LNCAP (cell line): ENCODE results near the gene ESPNL.

Experiments
- TF ChIP-seq, protein P1 (sequence below): fragments of 450-650 bp; IDR thresholded peaks from 2 replicates; pipeline ENCODE4 v1.5.1; 2017; ENCODE audit warnings: mild to moderate bottlenecking

ESPNL gene

DNA sequence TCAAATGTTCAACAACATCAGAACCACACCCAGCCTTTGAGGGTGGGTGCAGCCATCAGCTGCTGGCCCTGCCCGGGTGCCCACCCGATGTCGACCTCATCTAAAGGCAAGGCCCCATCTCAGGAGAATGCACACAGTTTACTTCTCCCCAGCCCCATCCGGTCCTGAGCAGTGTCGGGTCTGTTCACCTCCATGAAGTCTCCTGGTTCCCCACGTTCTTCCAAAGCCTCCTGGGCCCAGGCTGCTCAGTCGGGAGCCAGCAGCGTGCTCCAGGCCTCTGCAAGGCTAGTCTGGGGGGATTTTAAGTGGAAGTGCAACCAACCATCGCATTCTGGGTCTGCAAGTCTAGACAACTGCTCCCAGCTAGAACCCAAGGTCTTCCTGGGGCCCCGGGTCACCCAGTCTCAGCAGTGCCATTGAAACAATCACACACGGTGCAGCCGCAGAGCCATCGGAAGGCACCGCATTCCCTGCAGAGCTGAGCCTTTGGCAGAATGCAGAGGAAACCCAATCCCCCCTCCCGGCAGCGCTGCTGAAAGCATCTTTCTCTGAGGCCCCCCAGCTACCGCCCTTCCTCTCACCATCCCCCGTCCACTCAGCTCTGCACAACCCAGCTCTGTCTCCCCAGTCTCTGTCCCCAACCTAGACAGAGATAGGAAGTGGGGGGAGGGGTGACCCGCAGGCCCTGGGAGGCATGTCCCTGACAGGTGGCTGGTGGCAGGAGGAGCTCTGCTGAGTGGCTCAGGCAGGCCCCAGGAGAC lies 8.5 kb downstream of the ESPNL start:
- TF ChIP-seq, protein P1, sequence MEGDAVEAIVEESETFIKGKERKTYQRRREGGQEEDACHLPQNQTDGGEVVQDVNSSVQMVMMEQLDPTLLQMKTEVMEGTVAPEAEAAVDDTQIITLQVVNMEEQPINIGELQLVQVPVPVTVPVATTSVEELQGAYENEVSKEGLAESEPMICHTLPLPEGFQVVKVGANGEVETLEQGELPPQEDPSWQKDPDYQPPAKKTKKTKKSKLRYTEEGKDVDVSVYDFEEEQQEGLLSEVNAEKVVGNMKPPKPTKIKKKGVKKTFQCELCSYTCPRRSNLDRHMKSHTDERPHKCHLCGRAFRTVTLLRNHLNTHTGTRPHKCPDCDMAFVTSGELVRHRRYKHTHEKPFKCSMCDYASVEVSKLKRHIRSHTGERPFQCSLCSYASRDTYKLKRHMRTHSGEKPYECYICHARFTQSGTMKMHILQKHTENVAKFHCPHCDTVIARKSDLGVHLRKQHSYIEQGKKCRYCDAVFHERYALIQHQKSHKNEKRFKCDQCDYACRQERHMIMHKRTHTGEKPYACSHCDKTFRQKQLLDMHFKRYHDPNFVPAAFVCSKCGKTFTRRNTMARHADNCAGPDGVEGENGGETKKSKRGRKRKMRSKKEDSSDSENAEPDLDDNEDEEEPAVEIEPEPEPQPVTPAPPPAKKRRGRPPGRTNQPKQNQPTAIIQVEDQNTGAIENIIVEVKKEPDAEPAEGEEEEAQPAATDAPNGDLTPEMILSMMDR, result no peak

DNA sequence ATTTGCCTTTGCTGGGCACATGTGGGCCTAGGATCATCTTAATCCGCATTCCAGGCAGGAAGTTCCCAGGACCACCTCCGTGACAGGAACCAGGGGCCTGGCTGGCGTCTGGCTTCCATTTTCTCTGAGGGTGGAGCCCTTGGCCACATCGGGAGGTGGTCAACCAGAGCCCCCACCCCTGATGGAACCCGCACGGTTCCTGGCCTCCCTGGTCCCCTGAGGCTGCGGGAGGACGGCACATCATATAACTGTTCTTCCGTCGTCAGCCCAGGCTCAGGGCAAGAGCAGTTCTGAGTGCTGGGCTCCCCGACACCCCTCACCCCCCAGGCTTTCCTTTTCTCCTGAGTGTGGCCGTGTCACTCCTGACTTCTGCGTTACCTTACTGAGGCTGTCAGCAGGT lies 13.5 kb downstream of the ESPNL start:
- TF ChIP-seq, protein P1, result no peak

DNA sequence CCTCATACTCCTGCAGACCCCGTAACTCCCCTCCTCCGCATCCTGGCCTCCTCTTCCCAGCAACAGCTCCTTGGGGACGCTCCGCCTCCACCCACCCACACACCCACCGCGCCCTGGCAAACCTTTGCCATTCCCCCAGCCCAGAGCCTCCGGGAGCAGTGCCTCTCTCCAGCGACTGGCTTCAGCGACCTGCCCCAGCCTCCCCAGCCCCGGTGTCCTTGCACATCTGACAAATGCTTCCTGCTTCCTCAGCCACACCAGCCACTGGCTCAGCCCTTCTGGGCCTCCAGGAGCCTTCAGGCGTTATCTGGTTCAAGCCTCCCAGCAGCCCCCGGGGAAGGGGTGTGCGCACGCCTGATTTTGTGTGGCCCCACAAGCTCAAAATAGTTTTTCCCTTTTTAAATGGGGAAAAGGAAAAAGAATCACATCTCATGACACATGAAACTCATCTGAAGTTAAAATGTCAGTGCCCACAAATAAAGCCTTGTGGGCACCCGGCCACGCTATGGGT lies 14.2 kb downstream of the ESPNL start:
- TF ChIP-seq, protein P1, result no peak

DNA sequence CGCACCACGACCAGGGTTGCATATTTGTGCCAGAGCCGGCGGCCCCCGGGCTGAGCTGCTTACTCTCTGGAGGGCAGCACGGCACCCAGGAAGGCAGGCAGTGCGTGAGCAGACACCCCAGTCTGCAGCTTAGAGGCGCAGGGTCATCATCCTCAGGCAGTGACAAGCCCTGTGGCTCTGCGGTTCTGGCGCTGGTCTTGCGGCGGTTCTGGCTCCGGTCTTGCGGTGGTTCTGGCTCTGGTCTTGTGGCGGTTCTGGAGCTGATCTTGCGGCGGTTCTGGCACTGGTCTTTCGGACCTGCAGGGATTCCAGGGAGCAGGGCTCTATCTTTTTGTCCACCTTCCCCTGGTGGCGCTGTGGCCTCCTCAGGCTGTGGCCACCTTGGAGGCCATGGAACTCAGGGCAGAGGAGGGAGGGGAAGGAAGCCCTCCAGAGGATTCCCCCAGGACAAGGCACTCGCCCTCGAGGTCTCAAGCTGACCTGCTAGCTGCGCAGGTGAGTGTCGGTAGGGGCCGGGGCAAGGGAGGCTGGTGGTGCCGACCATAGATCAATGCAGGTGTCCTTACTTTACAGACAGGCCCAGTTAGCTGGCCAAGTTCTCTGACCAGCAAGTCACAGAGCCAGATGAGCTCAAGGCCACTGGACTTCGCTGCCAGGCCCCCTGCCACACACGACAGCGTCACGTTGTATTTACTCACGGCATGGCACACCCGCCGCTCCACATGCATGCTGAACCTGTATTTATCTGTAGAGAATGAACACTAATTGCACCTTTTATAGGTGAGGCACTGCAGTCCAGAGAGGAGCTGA lies 14.9 kb downstream of the ESPNL start:
- TF ChIP-seq, protein P1, result no peak

DNA sequence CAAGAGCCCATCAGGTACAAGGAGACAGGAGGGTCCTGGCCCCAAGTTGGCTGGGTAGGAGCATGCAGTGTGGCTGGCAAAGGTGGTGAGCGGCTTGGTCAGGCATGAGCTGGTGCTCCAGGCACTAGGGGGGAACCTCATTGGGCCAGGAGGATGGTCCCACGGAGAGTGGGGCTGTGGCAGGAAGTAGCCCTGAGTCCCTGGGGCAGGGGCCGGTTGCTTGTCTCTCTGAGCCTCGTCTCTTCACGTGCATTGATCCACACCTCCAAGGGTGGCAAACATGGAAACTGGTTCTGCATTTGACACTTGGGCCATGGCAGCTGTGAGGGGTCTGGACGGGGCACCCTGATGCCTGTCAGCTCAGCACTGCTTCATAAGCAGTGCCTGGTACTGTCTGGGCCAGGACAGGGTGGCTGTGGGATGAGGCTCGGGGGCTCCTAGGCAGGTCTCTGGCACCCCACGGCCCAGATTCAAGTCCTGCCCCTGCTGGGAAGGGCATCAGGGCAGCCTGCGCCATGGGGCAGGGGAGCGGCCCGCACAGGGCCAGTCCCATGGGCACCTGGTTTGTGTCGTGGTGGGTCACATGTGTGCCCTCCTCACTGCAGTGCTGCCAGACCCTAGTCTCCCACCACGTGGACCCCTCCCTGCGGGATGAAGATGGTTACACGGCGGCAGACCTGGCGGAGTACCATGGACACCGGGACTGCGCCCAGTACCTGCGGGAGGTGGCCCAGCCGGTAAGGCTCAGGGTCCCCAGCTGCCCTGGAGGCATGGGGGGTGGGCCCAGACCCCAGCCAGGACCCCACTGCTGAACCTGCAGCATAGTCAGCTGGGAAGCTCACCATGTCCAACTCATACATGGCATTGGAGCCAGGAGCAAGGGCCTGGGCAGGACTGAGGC lies 16.4 kb downstream of the ESPNL start:
- TF ChIP-seq, protein P1, result no peak

DNA sequence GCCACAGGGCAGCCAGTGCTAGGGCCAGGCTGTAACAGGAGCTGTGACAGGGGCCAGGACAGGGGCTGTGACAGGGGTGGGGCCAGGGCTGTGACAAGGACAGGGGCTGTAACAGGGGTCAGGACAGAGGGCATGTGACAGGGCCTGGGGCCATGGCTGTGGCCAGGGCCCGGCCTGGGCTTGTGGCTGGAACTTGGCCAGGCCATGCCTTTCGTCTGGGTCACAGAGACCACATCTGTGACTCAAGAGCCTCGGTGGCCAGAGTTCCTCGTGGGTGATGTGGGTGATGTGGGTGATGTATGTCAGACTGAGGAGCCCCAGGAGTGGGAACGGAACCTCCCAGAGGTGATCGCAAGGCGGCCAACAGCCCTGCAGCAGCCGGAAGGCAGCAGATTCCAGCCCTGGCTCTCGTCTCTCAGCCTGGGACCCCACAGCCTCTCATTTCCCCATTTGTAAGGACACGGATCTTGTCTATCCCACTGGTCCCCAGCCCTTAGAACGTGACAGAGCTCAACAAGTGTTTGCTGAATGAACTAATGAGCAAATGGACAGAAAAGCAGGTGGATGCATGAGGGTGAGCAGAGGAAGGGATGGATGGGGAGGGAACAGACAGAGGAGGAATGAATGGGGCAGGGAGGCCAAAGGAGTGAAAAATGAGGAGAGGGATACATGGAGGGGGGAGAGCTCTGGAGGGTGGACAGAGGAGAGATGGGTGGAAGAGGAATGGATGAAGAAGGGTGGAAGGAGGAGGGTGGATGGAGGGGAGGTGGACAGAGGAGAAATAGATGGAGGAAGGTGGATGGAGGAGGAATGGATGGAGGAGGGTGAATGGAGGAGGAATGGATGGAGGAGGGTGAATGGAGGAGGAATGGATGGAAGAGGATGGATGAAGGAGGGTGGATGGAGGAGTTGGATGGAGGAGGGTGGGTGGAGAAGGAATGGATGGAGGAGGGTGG lies 17.3 kb downstream of the ESPNL start:
- TF ChIP-seq, protein P1, result no peak
